Thyroid gland (tissue), 4 donors: Measurements from ENCODE around the gene CDCA8.

Experiments used
- CTCF ChIP-seq, 6 experiments: fragments of 200-600 bp in 3 of 6; fragments of 450-650 bp in 3 of 6; sonication (generic) in 3 of 6; IDR thresholded peaks; one replicate each; pipeline ENCODE4 v1.5.1; 2016 to 2019; ENCODE audit warnings: antibody characterized with exemption in 6 of 6, mild to moderate bottlenecking in 2 of 6, inconsistent platforms in 1 of 6, moderate library complexity in 1 of 6
- POLR2A ChIP-seq, 2 donors: fragments of 450-650 bp; IDR thresholded peaks; one replicate each; pipeline ENCODE4 v1.6.1; 2017; ENCODE audit warnings: antibody characterized with exemption in 2 of 2, mild to moderate bottlenecking in 2 of 2, moderate library complexity in 1 of 2

- TF ChIP-seq POLR2A (IDR thresholded peaks at IDR 0.05) (no peak), CTCF (IDR thresholded peaks at IDR 0.05) (no peak)
Measured at GRCh38 chr1:37699147-37699546, 6.8 kb downstream of the CDCA8 start.
